Peyer's patch (tissue), 4 donors: ENCODE measurements around the gene PPP6R3. TPM values are rescaled to one million over a fixed set of nuclear protein-coding genes. Genes with fewer than 3 reads are reported as not detected.

Experiments
- DNase-seq, 3 donors: peaks; one replicate each; pipeline ENCODE4 v3.0.0-alpha.2; 2017 to 2019
- H3K27ac ChIP-seq, 4 donors: fragments of 200-600 bp; sonication (generic); one replicate each; pipeline ENCODE4 v1.5.1; 2016 to 2019
- H3K27me3 ChIP-seq, 2 donors: fragments of 200-600 bp; sonication (generic); one replicate each; pipeline ENCODE4 v1.5.1; 2019
- H3K36me3 ChIP-seq, 3 donors: fragments of 200-600 bp; sonication (generic); one replicate each; pipeline ENCODE4 v1.5.1; 2016 to 2019
- H3K4me1 ChIP-seq, 4 donors: fragments of 200-600 bp; sonication (generic); one replicate each; pipeline ENCODE4 v1.5.1; 2016 to 2019
- H3K4me3 ChIP-seq, 4 donors: fragments of 200-600 bp; sonication (generic); 1 replicate in 3 of 4; 2 replicates in 1 of 4; pipeline ENCODE4 v1.5.1; 2016 to 2019; ENCODE audit warnings: mild to moderate bottlenecking in 1 of 4
- H3K9me3 ChIP-seq, 4 donors: fragments of 200-600 bp; sonication (generic); one replicate each; pipeline ENCODE4 v1.5.1; 2016 to 2019; ENCODE audit warnings: mild to moderate bottlenecking in 1 of 4
- POLR2A ChIP-seq, 2 donors: fragments of 450-650 bp; IDR thresholded peaks; one replicate each; pipeline ENCODE4 v1.5.1; 2017; ENCODE audit warnings: antibody characterized with exemption in 2 of 2, mild to moderate bottlenecking in 2 of 2, moderate library complexity in 2 of 2
- total RNA-seq, 4 donors: library from RNA; depleted of rRNA; stranded (reverse); fragments of >200 nt; gene quantifications; one replicate each; pipeline ENCODE4 v1.1.0, GENCODE V29; 2016
- TF ChIP-seq, protein P1 (sequence below), 6 experiments: fragments of 450-650 bp in 4 of 6; fragments of 200-600 bp in 2 of 6; sonication (generic) in 1 of 6; IDR thresholded peaks; one replicate each; pipeline ENCODE4 v1.5.1; 2017 to 2019; ENCODE audit warnings: antibody characterized with exemption in 6 of 6, mild to moderate bottlenecking in 3 of 6, moderate library complexity in 1 of 6

Gene PPP6R3
- total RNA-seq, 4 donors from 2014 or later: 130 to 282 (median 156) TPM

DNA sequence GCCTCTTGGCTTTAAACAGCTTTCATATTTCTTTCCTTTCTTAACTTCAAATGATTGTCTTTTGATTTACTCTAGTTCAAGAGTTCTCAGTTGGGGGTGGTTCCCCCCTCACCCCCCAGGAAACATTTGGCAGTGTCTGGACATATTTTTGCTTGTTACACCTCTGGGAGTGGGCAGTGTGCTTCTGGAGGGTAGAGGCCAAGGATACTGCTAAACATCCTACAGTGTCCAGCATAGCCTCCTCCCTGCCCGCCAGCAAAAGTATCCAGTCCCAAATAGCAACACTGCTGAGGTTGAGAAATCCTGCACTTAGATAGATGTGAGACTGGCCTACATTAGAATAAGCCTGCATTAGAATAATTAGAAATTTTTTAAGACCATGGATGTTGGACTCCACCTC, 3.2 kb downstream of the PPP6R3 start:
- Histone ChIP-seq H3K36me3 (no peaks in the 10 kb centered on the region), H3K4me1 (peaks cover 0 to 55% (median 13%) of the 10 kb centered on the region in 4 donors), H3K27me3 (no peaks in the 10 kb centered on the region), H3K9me3 (no peaks in the 10 kb centered on the region), H3K4me3 (no peak overlapping the region), H3K27ac (no peak overlapping the region)
- no peak for TF ChIP-seq POLR2A (IDR thresholded peaks at IDR 0.05)
- TF ChIP-seq, protein P1, sequence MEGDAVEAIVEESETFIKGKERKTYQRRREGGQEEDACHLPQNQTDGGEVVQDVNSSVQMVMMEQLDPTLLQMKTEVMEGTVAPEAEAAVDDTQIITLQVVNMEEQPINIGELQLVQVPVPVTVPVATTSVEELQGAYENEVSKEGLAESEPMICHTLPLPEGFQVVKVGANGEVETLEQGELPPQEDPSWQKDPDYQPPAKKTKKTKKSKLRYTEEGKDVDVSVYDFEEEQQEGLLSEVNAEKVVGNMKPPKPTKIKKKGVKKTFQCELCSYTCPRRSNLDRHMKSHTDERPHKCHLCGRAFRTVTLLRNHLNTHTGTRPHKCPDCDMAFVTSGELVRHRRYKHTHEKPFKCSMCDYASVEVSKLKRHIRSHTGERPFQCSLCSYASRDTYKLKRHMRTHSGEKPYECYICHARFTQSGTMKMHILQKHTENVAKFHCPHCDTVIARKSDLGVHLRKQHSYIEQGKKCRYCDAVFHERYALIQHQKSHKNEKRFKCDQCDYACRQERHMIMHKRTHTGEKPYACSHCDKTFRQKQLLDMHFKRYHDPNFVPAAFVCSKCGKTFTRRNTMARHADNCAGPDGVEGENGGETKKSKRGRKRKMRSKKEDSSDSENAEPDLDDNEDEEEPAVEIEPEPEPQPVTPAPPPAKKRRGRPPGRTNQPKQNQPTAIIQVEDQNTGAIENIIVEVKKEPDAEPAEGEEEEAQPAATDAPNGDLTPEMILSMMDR (IDR thresholded peaks at IDR 0.05): no peak
- peak in 1 of 3 donors; percentile 33 for DNase-seq

DNA sequence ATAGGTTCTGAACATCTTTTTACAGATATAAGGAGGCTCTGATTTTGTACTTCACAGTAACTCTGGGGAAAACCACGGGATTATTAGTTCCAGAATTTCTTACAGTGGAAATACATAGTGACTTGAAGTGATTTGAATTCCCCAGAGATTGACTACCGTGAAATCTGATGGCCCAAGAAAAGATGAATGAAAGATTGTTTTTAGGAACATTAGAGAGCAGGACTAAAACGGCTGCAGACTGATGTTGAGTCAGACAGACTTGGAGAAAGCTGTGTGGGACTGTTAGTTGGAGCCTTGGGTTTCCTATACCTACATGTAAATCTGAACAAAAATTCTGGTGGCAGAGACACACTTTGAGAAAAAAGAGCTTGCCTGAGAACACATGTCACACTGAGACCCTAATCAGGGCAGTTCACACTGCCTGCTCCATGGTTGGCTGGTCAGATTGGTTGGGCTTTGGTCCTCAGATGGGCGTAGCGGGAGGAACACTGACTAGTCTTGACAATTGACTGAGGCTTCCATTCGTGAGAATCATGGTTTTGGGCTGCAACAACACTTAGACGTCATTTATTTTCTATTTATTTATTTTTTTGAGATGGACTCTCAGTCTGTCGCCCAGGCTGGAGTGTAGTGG, 6.8 kb downstream of the PPP6R3 start:
- H3K4me3 ChIP-seq: no peak overlapping the region
- no peaks in the 10 kb centered on the region for H3K27me3 ChIP-seq
- TF ChIP-seq, protein P1 (IDR thresholded peaks at IDR 0.05): no peak
- no peak for TF ChIP-seq POLR2A (IDR thresholded peaks at IDR 0.05)
- no peak overlapping the region for H3K27ac ChIP-seq
- no peaks in the 10 kb centered on the region for H3K36me3 ChIP-seq
- no peak for DNase-seq
- H3K9me3 ChIP-seq: no peaks in the 10 kb centered on the region
- peaks cover 0 to 85% (median 31%) of the 10 kb centered on the region in 4 donors for H3K4me1 ChIP-seq

DNA sequence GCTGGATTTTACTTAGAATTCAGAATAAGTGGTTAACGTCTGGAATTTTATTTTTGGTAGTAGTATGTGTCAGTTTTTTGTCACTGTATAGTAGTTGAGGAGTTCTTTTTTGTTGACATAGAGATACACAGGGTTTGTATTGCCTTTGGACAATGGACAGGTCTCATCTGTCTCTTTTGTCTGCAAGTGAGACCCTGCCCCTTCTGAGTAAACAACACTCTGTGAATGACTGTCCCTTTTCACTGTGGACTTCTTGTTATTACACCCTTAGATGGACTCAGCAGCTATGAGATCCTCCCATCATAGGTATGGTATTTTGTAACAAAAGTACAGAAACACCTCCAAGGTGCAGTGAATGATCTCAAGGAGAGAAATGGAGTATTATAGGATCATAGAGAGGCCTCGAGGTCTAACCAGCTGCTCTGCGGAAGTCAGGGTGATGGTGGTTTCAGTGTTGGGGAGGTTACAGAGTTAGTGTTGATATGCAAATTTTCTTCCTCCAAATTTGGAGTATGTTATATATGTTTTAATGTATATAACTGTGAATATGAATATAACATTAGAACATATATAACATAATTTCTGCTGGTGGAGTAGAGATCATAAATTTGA, 7.8 kb downstream of the PPP6R3 start:
- H3K27me3 ChIP-seq: no peaks in the 10 kb centered on the region
- no peaks in the 10 kb centered on the region for H3K36me3 ChIP-seq
- H3K9me3 ChIP-seq: no peaks in the 10 kb centered on the region
- TF ChIP-seq, protein P1 (IDR thresholded peaks at IDR 0.05): no peak
- no peak for TF ChIP-seq POLR2A (IDR thresholded peaks at IDR 0.05)
- DNase-seq: no peak
- H3K4me3 ChIP-seq: no peak overlapping the region
- H3K4me1 ChIP-seq: peaks cover 0 to 84% (median 31%) of the 10 kb centered on the region in 4 donors
- no peak overlapping the region for H3K27ac ChIP-seq

DNA sequence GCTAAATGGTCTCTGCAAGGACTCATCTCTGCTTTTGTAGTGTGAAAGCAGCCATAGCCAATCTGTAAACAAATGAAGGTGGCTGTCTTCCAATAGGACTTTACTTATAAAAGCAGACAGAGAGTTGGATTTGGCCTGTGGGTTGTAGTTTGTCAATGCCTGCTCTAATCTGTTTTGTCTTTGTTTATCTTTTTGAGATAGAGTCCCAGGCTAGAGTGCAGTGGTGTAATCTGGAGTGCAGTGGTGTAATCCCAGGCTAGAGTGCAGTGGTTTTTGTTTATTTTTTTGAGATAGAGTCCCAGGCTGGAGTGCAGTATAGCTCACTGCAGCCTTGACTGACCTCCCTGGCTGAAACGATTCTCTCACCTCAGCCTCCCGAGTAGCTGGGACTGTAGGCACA, 8.6 kb downstream of the PPP6R3 start:
- peaks cover 0 to 85% (median 32%) of the 10 kb centered on the region in 4 donors for H3K4me1 ChIP-seq
- H3K27me3 ChIP-seq: no peaks in the 10 kb centered on the region
- no peak overlapping the region for H3K4me3 ChIP-seq
- H3K36me3 ChIP-seq: no peaks in the 10 kb centered on the region
- no peaks in the 10 kb centered on the region for H3K9me3 ChIP-seq
- DNase-seq: no peak
- no peak overlapping the region for H3K27ac ChIP-seq
- TF ChIP-seq POLR2A (IDR thresholded peaks at IDR 0.05): no peak
- TF ChIP-seq, protein P1 (IDR thresholded peaks at IDR 0.05): no peak

DNA sequence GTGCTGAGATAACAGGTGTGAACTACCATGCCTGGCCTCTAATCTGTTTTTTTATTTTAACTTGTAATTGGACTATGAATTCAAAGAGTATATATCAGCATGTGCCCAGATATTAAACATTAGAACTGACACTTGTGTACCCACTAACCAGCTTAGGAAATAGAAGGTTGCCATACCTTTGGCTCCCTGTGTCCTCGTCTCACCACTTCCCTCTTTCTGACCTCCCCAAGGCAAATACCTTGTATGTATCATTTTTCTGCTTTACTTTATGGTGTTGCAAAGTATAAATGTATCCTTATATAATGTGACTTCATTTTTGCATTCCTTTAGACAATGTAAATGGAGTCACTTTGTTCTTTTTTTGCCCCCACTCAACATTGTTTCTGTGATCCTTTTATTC, 9.1 kb downstream of the PPP6R3 start:
- no peaks in the 10 kb centered on the region for H3K27me3 ChIP-seq
- no peaks in the 10 kb centered on the region for H3K9me3 ChIP-seq
- peaks cover 0 to 88% (median 33%) of the 10 kb centered on the region in 4 donors for H3K4me1 ChIP-seq
- TF ChIP-seq POLR2A (IDR thresholded peaks at IDR 0.05): no peak
- TF ChIP-seq, protein P1 (IDR thresholded peaks at IDR 0.05): no peak
- no peak for DNase-seq
- H3K36me3 ChIP-seq: no peaks in the 10 kb centered on the region
- H3K4me3 ChIP-seq: no peak overlapping the region
- no peak overlapping the region for H3K27ac ChIP-seq
